HG03196 (cell line): ENCODE data around the gene MYL9.

ENCODE experiments used
- ATAC-seq: cut with Tn5 transposase; IDR thresholded peaks from one replicate; pipeline ENCODE4 v1.9.1; 2021; ENCODE audit not compliant: unreplicated experiment

The MYL9 gene

GRCh38 chr20:36579996-36580545 lies 38.8 kb downstream of the MYL9 start:
- ATAC-seq: no peak

- ATAC-seq: no peak
Measured at GRCh38 chr20:36582322-36582721, 41.0 kb downstream of the MYL9 start.

- ATAC-seq: no peak
Measured at GRCh38 chr20:36582821-36583220, 41.5 kb downstream of the MYL9 start.

GRCh38 chr20:36584018-36584481 lies 42.7 kb downstream of the MYL9 start:
- ATAC-seq: no peak

GRCh38 chr20:36585410-36586125 lies 44.2 kb downstream of the MYL9 start:
- ATAC-seq: no peak

GRCh38 chr20:36587388-36588070 lies 46.2 kb downstream of the MYL9 start:
- no peak for ATAC-seq

- no peak for ATAC-seq
Measured at GRCh38 chr20:36591281-36591680, 50.0 kb downstream of the MYL9 start.

GRCh38 chr20:36591854-36592641 lies 50.7 kb downstream of the MYL9 start:
- ATAC-seq: no peak

- ATAC-seq: no peak
Measured at GRCh38 chr20:36593347-36593929, 52.1 kb downstream of the MYL9 start.

GRCh38 chr20:36599912-36600345 lies 58.6 kb downstream of the MYL9 start:
- ATAC-seq: no peak
